CD4-positive, alpha-beta T cell treated with Interleukin-15 for 4 hours (primary cell): ENCODE measurements around the gene CYB5RL.
"Not testable (repeated sequence)": the region's sequence is repeated elsewhere in the genome, so short reads cannot be mapped to it uniquely, and the experiment has no call there.

Experiments
- DNase-seq: peaks from one replicate; pipeline ENCODE4 v3.0.0-alpha.2; 2020; ENCODE audit warnings: low spot score

CYB5RL gene

DNA sequence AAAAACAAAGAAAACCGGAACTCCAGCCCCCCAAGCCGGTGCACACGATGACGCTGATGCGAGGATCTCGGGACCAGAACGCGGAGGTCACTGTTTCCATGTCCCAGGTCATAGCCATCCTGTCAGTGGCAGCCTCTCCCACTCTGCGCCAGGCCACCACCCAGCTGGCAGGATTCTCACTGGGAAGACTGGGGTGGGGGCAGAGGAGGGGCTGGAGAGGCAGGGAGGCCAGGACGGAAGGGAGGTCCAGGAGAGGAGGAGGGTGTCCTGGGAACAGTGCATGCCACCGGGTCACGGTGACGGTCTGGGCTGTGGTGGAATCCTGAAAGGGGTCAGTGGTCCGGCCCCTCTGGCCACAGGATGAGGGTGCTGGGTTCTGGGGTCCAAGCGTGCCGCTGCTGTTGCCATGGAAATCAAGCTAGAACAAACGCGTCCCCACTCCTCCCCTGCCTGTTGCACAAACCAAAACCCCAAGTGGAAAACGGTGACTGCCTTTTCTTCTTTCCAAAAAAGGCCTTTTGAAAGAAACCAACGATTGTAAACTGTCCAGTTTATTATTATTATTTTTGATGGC lies 26.2 kb upstream of the CYB5RL start:
- DNase-seq: no peak

DNA sequence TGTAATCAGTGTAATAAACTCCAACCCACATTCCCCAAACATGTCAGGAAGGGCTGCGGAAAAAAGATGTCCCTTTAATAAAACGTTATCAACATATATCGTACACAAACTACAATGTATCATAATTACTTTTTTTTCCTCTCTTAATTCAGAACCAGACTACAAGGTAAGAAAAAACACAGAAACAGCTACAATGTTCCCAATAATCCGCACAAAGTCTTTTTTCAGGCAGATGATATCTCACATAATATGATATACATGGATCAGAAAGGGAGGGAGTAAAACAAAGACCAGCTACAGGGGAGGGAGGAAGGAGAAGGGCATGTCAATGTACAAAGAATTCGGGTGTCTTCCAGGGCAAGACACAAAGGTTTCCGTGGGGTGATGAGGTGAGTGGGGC lies 25.5 kb upstream of the CYB5RL start:
- no peak for DNase-seq

DNA sequence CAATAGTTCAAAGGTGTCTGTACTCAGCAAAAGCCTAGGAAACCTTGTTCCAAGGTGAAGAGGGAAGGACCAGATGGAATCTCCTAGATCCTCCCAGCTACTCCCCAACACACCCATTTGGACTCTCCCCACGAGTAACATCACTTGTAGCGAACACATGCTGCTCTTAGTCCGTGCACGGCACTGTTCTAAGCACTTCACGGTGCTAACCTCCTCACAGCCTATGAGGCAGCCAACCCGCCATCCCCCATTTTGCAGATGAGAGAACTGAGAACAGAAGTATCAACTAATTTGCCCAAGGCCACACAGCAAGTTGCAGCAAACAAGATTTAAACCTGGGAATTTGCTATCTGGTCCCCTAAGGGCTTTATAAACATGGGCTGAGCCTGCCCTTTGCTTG lies 24.4 kb upstream of the CYB5RL start:
- no peak for DNase-seq

DNA sequence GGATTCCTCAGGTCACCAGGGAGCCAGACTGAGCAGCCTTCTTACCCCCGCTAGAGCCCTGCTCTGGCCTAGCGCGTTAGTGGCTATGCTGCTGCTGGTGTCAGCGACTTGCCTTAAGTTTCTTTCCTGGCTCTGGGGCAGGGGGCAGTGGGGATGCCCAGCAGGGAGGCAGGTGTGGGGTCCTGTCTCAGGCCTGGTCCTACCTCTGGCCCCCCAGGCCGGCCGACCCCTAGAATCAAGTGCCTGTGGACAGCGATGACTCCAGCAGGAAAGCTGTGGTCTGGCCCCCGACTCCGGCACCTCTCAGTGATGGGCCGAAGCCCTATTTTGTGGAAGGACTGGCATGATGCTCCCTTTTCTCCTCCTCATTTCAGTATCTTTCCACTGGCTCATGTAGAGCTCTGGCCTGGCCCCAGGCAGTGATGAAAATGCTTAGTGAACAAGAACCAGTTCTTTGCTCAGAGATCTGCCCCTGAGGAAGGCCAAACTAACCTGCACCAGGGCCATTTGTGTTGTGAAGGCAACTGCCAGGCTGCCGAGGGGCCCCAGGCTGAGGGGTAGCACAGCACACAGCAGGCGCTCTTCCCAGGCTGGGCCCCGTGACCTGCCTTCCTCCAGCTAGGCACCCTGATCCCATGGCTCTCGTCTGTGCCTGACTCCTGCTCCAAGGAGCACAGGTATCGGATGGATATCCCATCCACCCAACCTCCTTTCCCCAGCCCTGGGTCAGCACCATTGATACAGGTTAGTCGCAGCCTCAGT lies 23.8 kb upstream of the CYB5RL start:
- no peak for DNase-seq

DNA sequence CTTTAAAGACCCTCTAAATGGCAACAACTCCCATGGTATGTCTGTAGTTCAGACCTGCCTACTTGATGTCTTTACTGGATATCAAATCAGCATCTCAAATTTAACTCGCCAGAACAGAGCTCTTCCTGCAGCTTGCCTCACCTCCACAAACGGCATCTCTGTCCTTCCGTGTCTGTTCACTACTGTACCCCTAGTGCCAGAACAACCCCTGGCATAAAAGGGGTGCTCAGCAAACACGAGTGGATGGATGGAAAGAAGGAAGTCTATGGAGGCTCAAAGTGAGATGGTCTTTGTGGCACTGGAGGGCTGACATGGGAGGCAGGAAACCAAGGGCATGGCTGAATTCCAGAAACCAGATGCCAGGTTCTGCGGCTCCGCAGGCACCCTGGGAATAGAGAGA lies 22.9 kb upstream of the CYB5RL start:
- DNase-seq: no peak

DNA sequence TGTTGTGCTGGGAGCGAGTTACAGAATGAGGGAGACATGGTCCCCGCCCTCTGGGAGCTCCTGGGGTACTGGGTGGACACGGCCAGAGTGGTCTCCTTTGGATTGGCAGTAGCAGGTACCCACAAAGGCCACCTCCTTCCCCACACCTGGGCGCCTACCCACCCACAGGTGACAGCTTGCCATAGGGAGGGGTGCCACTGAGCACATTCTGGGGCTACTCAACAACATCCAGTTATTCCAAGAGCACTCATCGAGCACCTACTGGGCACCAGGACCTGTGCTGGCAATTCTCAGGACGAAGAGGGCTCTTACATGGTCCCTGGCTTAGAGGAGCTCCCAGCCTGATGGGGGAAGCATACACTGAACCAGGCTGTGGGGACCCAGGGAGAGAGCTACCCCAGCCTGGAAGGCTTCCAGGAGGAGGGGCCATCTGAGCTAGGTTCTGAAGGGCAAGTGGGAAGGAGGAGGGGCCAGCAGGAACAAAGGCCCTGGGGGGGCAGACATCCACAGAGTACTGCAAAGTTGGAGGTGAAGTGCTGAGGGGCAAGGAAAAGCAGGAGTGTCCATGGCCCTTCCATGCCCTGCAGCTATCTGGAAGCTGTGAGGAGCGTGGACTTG lies 22.1 kb upstream of the CYB5RL start:
- DNase-seq: no peak

DNA sequence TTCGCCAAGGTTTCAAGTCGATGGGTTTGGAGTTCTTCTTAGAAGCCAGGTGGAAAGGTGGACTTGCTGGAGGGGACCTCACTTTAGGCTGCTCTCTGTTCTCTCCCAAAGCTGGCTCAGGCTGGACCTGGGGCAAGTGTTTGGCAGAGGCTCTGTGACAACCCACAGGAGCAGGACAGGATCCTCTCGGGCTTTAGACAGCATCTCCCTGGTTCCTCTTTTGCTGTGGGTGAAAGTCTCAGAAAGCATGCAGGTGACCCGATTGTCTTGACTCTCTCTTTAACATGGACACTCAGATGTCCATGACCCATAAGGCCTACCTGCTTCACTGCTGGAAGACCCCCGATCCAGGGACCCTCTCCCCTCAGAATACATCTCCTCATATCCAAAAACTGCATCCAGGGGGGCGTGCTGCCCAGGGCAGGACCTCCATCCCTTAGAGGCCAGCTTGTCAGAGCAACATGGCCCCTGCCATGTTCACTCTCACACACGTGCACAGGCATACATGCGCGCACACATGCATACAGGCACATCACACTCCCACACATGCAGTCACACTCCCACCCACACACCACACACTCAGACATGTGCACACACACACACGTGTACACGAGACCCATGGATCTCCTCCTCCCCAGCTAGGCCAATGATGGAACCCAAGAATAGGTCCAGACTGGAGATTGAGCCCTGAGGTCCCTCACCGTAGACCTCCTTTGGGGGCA lies 21.4 kb upstream of the CYB5RL start:
- DNase-seq: no peak

DNA sequence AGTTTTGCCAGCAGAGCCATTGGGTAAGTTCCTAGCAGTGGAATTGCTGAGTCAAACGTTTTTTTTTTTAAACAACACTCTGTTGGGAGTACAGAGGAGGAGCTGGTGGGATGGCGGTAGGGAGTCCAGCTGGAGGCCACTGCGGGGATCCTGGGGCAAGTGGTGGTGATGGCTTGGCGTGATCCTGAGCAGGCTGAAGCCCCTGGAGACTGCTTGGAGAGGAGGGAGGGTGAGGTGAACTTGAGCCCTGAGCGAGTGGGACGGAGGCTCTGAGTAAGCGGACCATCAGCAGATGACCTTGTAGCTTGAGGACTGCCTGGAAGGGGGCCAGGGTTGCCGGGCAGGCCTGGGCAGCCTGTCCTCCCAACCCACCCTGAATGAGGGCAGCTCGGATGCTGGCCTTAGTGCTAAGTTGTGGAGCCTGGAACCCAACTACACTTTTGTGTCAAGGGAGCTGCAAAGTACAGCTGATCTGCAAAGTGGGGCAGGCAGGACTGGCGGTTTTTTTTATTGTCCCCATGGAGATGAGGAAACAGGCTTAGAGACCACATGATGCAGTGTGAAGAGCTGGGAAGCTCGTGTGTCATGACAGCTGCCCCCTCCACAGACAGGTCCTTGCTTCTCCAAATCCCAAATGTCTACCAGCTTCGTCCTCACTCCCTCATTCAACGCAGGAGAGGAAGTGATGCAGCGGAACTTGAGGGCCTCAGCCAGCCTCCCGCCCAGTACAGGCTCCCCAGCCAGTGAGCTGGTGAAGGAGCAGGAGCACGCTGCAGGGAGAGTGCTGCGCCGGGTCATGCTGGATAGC lies 20.4 kb upstream of the CYB5RL start:
- DNase-seq: no peak

DNA sequence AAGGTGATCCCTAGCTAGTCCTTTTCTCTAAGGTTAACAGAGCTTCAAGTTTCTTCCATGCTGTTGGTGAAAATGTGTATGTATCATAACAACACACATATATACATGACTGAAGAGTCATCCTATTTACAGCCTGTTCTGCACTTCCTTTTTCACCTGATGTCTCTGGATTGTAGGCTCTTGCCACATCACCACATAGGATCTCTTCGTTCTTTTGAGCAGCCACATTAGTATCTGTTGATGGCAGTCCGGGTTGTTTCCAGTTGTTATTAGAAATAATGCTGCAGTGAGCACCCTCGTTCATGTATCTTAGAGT lies 19.8 kb upstream of the CYB5RL start:
- DNase-seq: no peak

DNA sequence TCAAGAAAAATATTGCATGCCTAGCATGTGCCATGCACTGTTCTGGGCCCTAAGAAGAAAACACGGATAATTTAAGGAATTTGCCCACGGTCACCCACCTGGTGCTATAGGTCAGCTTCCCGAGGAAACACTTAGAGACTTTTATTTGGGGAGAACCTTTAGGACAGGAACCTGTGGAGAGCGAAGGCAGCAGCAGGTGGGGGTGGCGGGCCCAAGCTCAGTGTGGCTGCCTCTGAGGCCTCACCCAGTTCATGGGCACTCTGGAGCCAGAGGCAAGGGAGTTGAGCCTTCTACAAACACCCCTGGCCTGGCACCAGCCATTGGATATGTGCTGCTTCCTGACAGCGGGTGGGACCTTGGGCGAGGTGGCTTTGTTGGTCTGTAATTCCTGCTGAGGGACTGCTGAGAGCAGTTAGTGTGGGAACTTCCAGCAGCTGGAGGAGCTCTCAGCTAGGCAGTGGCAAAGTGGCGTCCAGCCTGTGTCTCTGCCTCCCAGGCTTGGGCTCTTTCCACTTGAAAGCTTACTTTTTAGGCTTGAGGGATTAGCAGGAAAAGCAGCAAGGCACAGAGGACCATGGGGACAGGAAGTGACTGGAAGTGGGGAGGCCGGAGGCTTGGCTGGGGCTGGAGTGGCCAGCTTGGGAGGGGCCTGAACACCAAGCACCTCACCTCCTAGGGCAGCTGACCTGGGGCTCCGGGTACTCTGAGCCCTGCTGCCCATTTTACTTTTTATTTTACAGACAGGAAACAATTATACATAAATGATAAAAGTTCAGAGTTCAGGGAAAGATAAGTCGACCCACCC lies 19.3 kb upstream of the CYB5RL start:
- DNase-seq: no peak

DNA sequence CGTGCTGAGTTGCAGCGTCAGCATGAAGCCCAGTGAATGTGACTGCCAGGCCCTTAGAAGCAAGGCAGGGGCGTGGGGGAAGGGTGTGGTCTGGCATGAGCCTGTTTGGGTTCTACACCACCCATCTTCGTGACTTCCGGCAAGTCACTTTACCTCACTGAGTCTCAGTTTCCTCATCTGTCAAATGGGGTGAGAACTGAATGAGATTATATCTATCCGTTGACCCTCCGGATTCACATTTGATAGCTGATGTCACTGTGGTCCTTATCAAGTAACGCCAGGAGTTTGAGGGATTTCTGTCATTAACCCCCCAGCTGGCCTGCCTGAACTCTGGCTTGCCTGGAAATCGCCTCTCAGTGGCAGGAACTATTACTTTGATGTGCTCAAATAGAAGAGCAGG lies 15.7 kb upstream of the CYB5RL start:
- no peak for DNase-seq

DNA sequence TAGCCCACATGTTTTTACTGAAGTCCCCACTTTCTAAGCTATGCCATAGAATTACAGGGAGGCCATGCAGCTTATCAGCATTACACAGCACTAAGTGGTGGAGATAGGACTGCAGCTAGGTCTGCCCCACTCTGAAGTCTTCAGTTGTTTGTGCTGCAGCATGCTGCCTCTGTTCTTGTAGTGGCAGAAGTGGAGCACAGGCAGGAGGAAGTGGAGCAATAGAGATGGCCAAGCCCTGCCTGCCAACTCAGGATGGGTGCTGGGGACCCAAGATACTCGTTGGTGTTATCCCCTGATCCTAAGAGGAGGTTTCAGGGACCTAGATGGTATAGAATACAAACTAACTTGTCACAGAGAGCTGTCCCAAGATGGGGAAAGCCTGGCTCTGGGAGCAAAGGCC lies 13.0 kb upstream of the CYB5RL start:
- DNase-seq: no peak

DNA sequence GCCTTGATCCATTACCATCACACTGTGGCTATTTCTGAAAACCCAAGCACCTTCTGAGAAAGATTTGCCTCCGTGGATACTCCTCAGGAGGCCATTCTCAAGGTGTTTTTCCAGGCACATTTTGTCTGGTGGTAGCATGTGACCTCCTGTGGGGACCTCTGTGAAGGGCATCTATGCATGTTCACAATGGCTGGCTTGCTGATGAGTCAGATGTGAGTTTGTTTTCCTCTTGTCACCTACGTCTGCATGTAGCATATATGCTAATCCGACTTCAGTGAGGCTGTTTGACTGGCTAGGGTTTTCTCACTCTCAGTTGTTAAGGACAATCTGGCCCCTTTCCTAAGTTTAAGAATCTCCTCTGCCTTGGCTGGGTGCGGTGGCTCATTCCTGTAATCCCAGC lies 8.1 kb upstream of the CYB5RL start:
- not testable (repeated sequence) for DNase-seq

DNA sequence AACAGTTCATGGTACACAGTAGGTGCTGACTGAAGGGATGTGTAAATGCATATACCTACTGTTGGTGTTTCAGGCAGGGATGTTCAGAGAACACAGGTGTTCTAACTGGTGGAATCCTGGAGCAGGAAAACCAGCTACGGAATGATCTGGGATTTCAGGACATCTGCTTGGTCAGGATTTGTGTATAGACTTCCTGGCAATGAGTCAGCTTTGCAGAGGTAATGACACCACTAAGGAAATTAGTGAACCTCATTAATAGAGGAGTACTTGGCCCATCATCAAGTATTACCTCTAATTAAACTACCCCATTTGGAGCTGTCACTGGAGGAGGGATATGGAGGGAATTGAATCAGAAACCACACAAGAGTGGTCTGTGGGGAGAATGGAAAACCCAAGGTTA lies 7.5 kb upstream of the CYB5RL start:
- no peak for DNase-seq

DNA sequence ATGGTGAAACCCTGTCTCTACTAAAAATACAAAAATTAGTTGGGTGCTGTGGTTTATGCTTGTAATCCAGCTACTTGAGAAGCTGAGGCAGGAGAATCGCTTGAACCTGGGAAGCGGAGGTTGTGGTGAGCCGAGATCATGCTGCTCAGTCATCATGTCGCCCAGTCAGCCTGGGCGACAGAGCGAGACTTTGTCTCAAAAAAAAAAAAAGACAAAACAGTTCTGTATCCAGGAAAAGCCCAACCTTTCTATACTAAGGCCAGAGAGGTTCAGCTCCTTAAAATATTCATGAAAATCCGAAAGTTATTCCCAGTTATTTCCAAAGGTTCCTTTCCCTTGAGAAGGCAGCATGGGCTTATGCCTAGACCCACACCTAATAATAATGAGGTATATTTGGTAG lies 4.4 kb upstream of the CYB5RL start:
- no peak for DNase-seq

DNA sequence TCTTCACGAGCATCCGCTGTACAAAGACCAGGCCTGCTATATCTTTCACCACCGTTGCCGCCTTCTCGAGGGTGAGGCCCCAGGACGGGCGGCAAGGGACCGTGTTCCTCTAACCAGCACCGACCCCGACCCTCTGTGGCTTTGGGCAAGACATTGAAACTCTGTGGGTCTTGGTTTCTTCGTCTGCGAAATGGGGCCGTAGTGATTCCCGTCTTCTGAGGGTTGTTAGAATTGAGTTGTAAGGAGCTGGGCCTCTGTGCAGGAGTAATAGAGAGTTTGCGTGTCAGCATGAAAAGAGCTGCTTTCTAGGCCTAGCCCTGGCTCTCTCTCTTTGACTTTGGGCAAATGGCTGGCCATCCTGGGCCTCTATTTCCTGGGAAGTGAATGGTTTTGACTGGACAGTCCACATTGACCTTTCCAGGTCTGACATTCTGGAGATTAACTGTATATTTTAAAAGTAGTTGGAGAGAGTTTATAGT lies 728 bp upstream of the CYB5RL start:
- DNase-seq: no peak

DNA sequence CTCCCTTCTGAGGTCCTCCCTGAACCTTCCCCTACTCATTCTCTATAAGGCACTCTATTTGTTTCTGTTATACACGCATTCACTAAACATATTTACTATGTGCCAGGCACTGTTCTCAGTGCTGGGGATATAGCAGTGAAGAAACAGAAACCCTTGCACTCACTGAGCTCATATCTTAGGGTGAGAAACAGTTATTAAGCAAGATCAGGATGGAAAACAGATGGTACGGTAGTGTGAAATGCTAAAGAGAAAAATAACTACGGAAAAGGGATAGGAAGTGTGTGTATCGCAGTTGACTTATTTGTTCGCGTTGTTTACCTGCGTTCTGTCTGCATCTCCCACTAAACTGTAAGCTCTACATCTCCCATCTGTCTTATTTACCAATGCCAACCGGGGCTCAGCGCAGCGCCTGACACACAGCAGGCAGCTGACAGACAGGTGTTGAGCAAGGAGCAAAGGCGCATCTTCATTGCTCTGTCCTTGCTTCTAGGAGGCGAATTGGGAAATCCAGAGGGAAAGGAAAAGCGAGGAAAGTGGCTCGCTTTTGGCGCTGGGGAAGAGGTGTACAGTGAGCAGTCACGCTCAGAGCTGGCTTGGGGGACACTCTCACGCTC lies 572 bp downstream of the CYB5RL start:
- no peak for DNase-seq

DNA sequence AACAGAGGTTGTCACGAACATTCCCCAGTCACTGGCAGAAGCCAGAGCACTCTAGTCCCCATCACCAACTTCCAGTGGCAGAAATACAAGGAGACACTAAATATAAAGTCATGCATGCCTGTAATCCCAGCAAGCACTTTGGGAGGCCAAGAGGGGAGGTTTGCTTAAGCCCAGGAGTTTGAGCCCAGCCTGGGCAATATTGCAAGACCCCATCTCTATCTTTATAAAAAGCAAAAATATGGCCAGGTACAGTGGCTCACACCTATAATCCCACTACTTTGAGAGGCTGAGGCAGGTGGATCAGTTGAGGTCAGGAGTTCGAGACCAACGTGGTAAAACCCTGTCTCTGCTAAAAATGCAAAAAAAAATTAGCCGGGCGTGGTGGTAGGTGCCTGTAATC lies 6.4 kb downstream of the CYB5RL start:
- no peak for DNase-seq

DNA sequence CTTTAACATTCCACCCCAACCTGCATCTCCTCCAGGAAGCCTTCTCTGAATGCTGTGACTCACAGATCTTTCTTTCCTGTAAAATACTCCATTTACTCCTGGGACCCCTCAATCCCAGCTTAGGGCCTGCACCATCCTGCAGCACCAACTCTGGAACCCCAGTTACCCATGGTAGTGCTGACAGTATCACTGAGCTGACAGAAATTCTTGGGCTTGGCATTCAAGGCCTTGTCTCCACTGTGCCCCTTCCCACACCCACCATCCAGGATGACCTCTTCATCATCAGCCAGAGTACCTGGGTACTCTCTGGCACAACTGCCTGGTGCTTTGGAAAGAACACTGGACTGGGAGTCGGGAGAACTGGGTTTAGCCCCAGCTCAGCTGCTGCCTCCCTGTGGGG lies 8.3 kb downstream of the CYB5RL start:
- DNase-seq: no peak

DNA sequence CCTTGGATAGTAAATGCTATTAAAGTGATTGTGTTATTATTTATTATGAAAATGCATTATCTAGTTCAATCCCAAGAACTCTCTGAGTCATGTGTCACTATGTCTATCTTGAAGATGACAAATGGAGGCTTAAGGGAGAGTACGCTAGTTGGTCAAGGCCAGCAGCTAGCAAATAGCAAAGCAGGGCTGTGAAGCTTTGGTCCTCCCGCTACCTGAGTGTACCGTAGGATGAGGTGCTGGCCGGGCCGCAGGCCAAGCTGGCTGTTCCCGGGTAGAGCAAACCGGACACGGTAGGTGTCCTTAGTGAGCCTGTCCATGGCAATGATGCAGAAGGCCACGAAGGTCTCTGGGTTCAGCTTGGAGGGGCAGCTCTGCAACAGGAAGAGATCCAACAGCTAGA lies 9.3 kb downstream of the CYB5RL start:
- DNase-seq: no peak

DNA sequence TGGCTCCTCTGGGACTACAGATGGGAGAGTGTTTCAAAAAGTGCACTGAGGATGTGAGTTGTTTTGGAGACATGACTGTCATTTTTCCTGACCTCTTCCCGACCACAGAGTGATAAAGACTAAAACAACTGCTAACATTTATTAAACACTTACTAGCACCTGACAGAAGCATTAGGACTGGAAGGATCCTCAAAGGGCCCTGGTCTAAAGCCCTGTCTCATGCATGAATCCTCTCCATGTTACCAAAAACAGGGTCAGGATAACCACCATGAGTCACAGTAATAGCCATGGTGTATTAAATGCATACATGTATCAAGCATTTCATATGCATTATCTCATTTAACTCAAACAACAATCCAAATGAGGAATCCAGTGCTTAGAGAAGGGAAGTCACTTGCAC lies 11.5 kb downstream of the CYB5RL start:
- no peak for DNase-seq
